ENCODE results near the gene MED1. TPM values are rescaled to one million over a fixed set of nuclear protein-coding genes. Genes with fewer than 3 reads are reported as not detected.

MED1 gene
- total and polyA plus RNA-seq, 9 of the 15 experiments (the other 6 are each of a cell fraction or from before 2014, with no cell fraction given), result 14.0 to 59.8 (median 46.7) TPM

Other genes with a start within 250 kb of the MED1 start
Only the 7 nearest of the 10 such genes appear.
- 5.1 and 6.9 TPM in 2 replicates for gene FBXL20, start 49.6 kb downstream of the MED1 start, total RNA-seq (2014; rRNA removed)
- 8.6 and 11.7 TPM in 2 replicates for gene FBXL20, start 49.6 kb downstream of the MED1 start, total RNA-seq (2014; rRNA removed; fragmentation: Illumina TruSeq; extraction: Trizol)
- 5.6 and 6.3 TPM in 2 replicates for gene FBXL20, start 49.6 kb downstream of the MED1 start, total RNA-seq (2015; rRNA removed; fragmentation: Illumina TruSeq; extraction: Trizol)
- 13.6 and 15.1 TPM in 2 replicates for gene FBXL20, start 49.6 kb downstream of the MED1 start, total RNA-seq (2021)
- gene FBXL20, start 49.6 kb downstream of the MED1 start, polyA plus RNA-seq (2011; rRNA removed), result 9.4 and 10.4 TPM in 2 replicates
- 6.2 and 6.3 TPM in 2 replicates for gene FBXL20, start 49.6 kb downstream of the MED1 start, polyA plus RNA-seq (2014; fragmentation: Illumina TruSeq; extraction: Trizol)
- gene FBXL20, start 49.6 kb downstream of the MED1 start, polyA plus RNA-seq (2014; fragmentation: Nextera tagmentation; extraction: Ambion mirVana), result 1 to 10 TPM; 1.8 to 3.0 TPM
- gene FBXL20, start 49.6 kb downstream of the MED1 start, polyA plus RNA-seq (2014; rRNA removed), result 4.5 and 4.7 TPM in 2 replicates
- 35.1 and 45.6 TPM in 2 replicates for gene CDK12, start 10.2 kb upstream of the MED1 start, total RNA-seq (2014; rRNA removed)
- 38.1 and 39.0 TPM in 2 replicates for gene CDK12, start 10.2 kb upstream of the MED1 start, total RNA-seq (2014; rRNA removed; fragmentation: Illumina TruSeq; extraction: Trizol)
- gene CDK12, start 10.2 kb upstream of the MED1 start, total RNA-seq (2015; rRNA removed; fragmentation: Illumina TruSeq; extraction: Trizol), result 48.7 and 51.5 TPM in 2 replicates
- gene CDK12, start 10.2 kb upstream of the MED1 start, total RNA-seq (2021), result 63.7 and 65.6 TPM in 2 replicates
- 23.5 and 36.8 TPM in 2 replicates for gene CDK12, start 10.2 kb upstream of the MED1 start, polyA plus RNA-seq (2011; rRNA removed)
- 49.2 and 52.2 TPM in 2 replicates for gene CDK12, start 10.2 kb upstream of the MED1 start, polyA plus RNA-seq (2014; fragmentation: Illumina TruSeq; extraction: Trizol)
- gene CDK12, start 10.2 kb upstream of the MED1 start, polyA plus RNA-seq (2014; fragmentation: Nextera tagmentation; extraction: Ambion mirVana), result 1 to 10 TPM; 3.4 to 3.7 TPM
- gene CDK12, start 10.2 kb upstream of the MED1 start, polyA plus RNA-seq (2014; rRNA removed), result 29.1 and 33.1 TPM in 2 replicates
- gene NEUROD2, start 156.7 kb upstream of the MED1 start, total RNA-seq (2014; rRNA removed), result not detected in 2 replicates
- gene NEUROD2, start 156.7 kb upstream of the MED1 start, total RNA-seq (2014; rRNA removed; fragmentation: Illumina TruSeq; extraction: Trizol), result not detected in 2 replicates
- not detected in 2 replicates for gene NEUROD2, start 156.7 kb upstream of the MED1 start, total RNA-seq (2015; rRNA removed; fragmentation: Illumina TruSeq; extraction: Trizol)
- not detected in 2 replicates for gene NEUROD2, start 156.7 kb upstream of the MED1 start, total RNA-seq (2021)
- gene NEUROD2, start 156.7 kb upstream of the MED1 start, polyA plus RNA-seq (2011; rRNA removed), result not detected in 2 replicates
- not detected in 2 replicates for gene NEUROD2, start 156.7 kb upstream of the MED1 start, polyA plus RNA-seq (2014; fragmentation: Illumina TruSeq; extraction: Trizol)
- gene NEUROD2, start 156.7 kb upstream of the MED1 start, polyA plus RNA-seq (2014; fragmentation: Nextera tagmentation; extraction: Ambion mirVana), result not detected
- gene NEUROD2, start 156.7 kb upstream of the MED1 start, polyA plus RNA-seq (2014; rRNA removed), result not detected in 2 replicates
- gene PPP1R1B, start 175.7 kb upstream of the MED1 start, total RNA-seq (2014; rRNA removed), result not detected in 2 replicates
- 0.07 TPM in 1 of 2 replicates, not detected in the other for gene PPP1R1B, start 175.7 kb upstream of the MED1 start, total RNA-seq (2014; rRNA removed; fragmentation: Illumina TruSeq; extraction: Trizol)
- gene PPP1R1B, start 175.7 kb upstream of the MED1 start, total RNA-seq (2015; rRNA removed; fragmentation: Illumina TruSeq; extraction: Trizol), result not detected in 2 replicates
- 0.18 TPM in 1 of 2 replicates, not detected in the other for gene PPP1R1B, start 175.7 kb upstream of the MED1 start, total RNA-seq (2021)
- gene PPP1R1B, start 175.7 kb upstream of the MED1 start, polyA plus RNA-seq (2011; rRNA removed), result 0.10 TPM in 1 of 2 replicates, not detected in the other
- gene PPP1R1B, start 175.7 kb upstream of the MED1 start, polyA plus RNA-seq (2014; fragmentation: Illumina TruSeq; extraction: Trizol), result 0.10 TPM in 1 of 2 replicates, not detected in the other
- gene PPP1R1B, start 175.7 kb upstream of the MED1 start, polyA plus RNA-seq (2014; fragmentation: Nextera tagmentation; extraction: Ambion mirVana), result under 1 TPM in 1 of 2 experiments, not detected in 1; 0.07 TPM
- not detected in 2 replicates for gene PPP1R1B, start 175.7 kb upstream of the MED1 start, polyA plus RNA-seq (2014; rRNA removed)
- gene STARD3, start 185.9 kb upstream of the MED1 start, total RNA-seq (2014; rRNA removed), result 41.1 and 46.0 TPM in 2 replicates
- 18.6 and 22.0 TPM in 2 replicates for gene STARD3, start 185.9 kb upstream of the MED1 start, total RNA-seq (2014; rRNA removed; fragmentation: Illumina TruSeq; extraction: Trizol)
- gene STARD3, start 185.9 kb upstream of the MED1 start, total RNA-seq (2015; rRNA removed; fragmentation: Illumina TruSeq; extraction: Trizol), result 31.6 and 32.1 TPM in 2 replicates
- gene STARD3, start 185.9 kb upstream of the MED1 start, total RNA-seq (2021), result 60.2 and 69.3 TPM in 2 replicates
- gene STARD3, start 185.9 kb upstream of the MED1 start, polyA plus RNA-seq (2011; rRNA removed), result 64.4 and 64.9 TPM in 2 replicates
- 51.1 and 62.4 TPM in 2 replicates for gene STARD3, start 185.9 kb upstream of the MED1 start, polyA plus RNA-seq (2014; fragmentation: Illumina TruSeq; extraction: Trizol)
- gene STARD3, start 185.9 kb upstream of the MED1 start, polyA plus RNA-seq (2014; fragmentation: Nextera tagmentation; extraction: Ambion mirVana), result 1 to 10 TPM in 1 of 2 experiments, under 1 TPM in 1; 0.63 to 1.9 TPM
- 79.9 and 87.0 TPM in 2 replicates for gene STARD3, start 185.9 kb upstream of the MED1 start, polyA plus RNA-seq (2014; rRNA removed)
- 0.82 and 1.2 TPM in 2 replicates for gene TCAP, start 214.1 kb upstream of the MED1 start, total RNA-seq (2014; rRNA removed)
- gene TCAP, start 214.1 kb upstream of the MED1 start, total RNA-seq (2014; rRNA removed; fragmentation: Illumina TruSeq; extraction: Trizol), result 0.29 and 0.33 TPM in 2 replicates
- gene TCAP, start 214.1 kb upstream of the MED1 start, total RNA-seq (2015; rRNA removed; fragmentation: Illumina TruSeq; extraction: Trizol), result 0.98 and 1.4 TPM in 2 replicates
- 1.1 and 1.4 TPM in 2 replicates for gene TCAP, start 214.1 kb upstream of the MED1 start, total RNA-seq (2021)
- gene TCAP, start 214.1 kb upstream of the MED1 start, polyA plus RNA-seq (2011; rRNA removed), result 0.58 and 0.67 TPM in 2 replicates
- 0.65 and 0.73 TPM in 2 replicates for gene TCAP, start 214.1 kb upstream of the MED1 start, polyA plus RNA-seq (2014; fragmentation: Illumina TruSeq; extraction: Trizol)
- gene TCAP, start 214.1 kb upstream of the MED1 start, polyA plus RNA-seq (2014; fragmentation: Nextera tagmentation; extraction: Ambion mirVana), result not detected
- gene TCAP, start 214.1 kb upstream of the MED1 start, polyA plus RNA-seq (2014; rRNA removed), result 0.86 and 1.4 TPM in 2 replicates
- 15.8 and 18.1 TPM in 2 replicates for gene PNMT, start 217.2 kb upstream of the MED1 start, total RNA-seq (2014; rRNA removed)
- gene PNMT, start 217.2 kb upstream of the MED1 start, total RNA-seq (2014; rRNA removed; fragmentation: Illumina TruSeq; extraction: Trizol), result 2.0 and 3.0 TPM in 2 replicates
- 9.0 and 9.6 TPM in 2 replicates for gene PNMT, start 217.2 kb upstream of the MED1 start, total RNA-seq (2015; rRNA removed; fragmentation: Illumina TruSeq; extraction: Trizol)
- 17.2 and 17.4 TPM in 2 replicates for gene PNMT, start 217.2 kb upstream of the MED1 start, total RNA-seq (2021)
- 3.3 and 5.8 TPM in 2 replicates for gene PNMT, start 217.2 kb upstream of the MED1 start, polyA plus RNA-seq (2011; rRNA removed)
- 3.1 and 9.3 TPM in 2 replicates for gene PNMT, start 217.2 kb upstream of the MED1 start, polyA plus RNA-seq (2014; fragmentation: Illumina TruSeq; extraction: Trizol)
- gene PNMT, start 217.2 kb upstream of the MED1 start, polyA plus RNA-seq (2014; fragmentation: Nextera tagmentation; extraction: Ambion mirVana), result 1 to 10 TPM in 1 of 2 experiments, under 1 TPM in 1; 0.55 to 1.5 TPM
- 17.8 and 20.0 TPM in 2 replicates for gene PNMT, start 217.2 kb upstream of the MED1 start, polyA plus RNA-seq (2014; rRNA removed)

Measured in K562 (cell line).